ENCODE measurements around the gene MAN1C1. TPM values are rescaled to one million over a fixed set of nuclear protein-coding genes. Genes with fewer than 3 reads are reported as not detected.

The MAN1C1 gene
- total RNA-seq, 1 experiment from 2014 or later, result 1.2 TPM

GRCh38 chr1:25790472-25790871 is 173.9 kb downstream of the MAN1C1 start:
- Histone ChIP-seq H3K9me3 (ENCODE audit: control insufficient read depth in 1 of 2, insufficient read depth in 1 of 2, low read depth in 1 of 2, low read length in 2 of 2) (no peaks in the 10 kb centered on the region), H3K36me3 (ENCODE audit: control insufficient read depth in 1 of 2, insufficient read depth in 2 of 2, low read length in 2 of 2) (no peaks in the 10 kb centered on the region), H3K9me2 (ENCODE audit: insufficient read depth) (no peaks in the 10 kb centered on the region), H3K4me2 (ENCODE audit: low read length) (no peak overlapping the region), H3K27me3 (ENCODE audit: insufficient read depth, low read length) (no peaks in the 10 kb centered on the region), H3K4me3 (replicated peaks in 1 of 2; ENCODE audit: low read depth in 1 of 2, low read length in 2 of 2) (no peak overlapping the region), H3K4me1 (ENCODE audit: control insufficient read depth in 1 of 2, insufficient read depth in 2 of 2, low read length in 2 of 2) (peaks cover 13 to 14% of the 10 kb centered on the region in 2 experiments), H2AFZ (ENCODE audit: low read depth, low read length, poor library complexity, severe bottlenecking) (no peak overlapping the region), H3K79me2 (ENCODE audit: insufficient read depth, low read length) (no peaks in the 10 kb centered on the region), H4K20me1 (ENCODE audit: insufficient read depth) (no peaks in the 10 kb centered on the region), H3K9ac (ENCODE audit: low read length) (no peak overlapping the region), H3K27ac (ENCODE audit: low read depth, low read length) (no peak overlapping the region)
- BruUV-seq (replicated peaks), result no TSS peak
- ChIA-PET CTCF (no interaction called here), RAD21 (ENCODE audit: low non-redundant PET in 1 of 2, low total read pairs in 2 of 2, uncharacterized antibody in 2 of 2, unreplicated experiment in 2 of 2) (no interaction called here), POLR2A (no interaction called here)
- intact Hi-C loops (cut with micrococcal nuclease), result no loop called here
- DNase-seq (ENCODE audit: low read depth, low spot score) (no peak), ATAC-seq (no peak)
- TF ChIP-seq JUND (IDR thresholded peaks at IDR 0.05) (no peak), POLR2AphosphoS5 (IDR thresholded peaks at IDR 0.05; ENCODE audit: low read depth, low read length) (no peak)

DNA sequence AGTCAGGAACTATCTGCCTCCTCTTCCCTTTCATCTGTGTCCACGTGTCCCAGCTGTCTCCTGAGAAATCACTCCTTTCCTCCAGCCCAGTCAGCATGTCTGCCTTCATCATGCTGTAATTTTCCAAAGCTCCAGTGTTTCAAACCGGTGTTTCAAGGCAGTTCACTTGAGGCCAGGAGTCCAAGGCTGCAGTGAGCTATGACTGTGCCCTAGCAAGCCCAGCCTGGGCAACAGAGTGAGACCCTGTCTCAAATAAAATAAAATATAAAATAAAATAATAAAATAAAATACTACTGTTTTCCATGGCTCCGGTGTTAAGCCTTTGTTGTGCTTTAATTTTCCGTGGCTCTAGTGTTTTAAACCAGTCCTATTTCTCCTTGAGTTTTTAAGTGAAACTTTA is 175.5 kb downstream of the MAN1C1 start:
- H3K4me2 ChIP-seq (ENCODE audit: low read length), result no peak overlapping the region
- no peaks in the 10 kb centered on the region for H3K9me2 ChIP-seq (ENCODE audit: insufficient read depth)
- no peaks in the 10 kb centered on the region for H3K9me3 ChIP-seq (ENCODE audit: control insufficient read depth in 1 of 2, insufficient read depth in 1 of 2, low read depth in 1 of 2, low read length in 2 of 2)
- ChIA-PET RAD21 (ENCODE audit: low non-redundant PET in 1 of 2, low total read pairs in 2 of 2, uncharacterized antibody in 2 of 2, unreplicated experiment in 2 of 2) (no interaction called here), POLR2A (no interaction called here), CTCF (no interaction called here)
- no peaks in the 10 kb centered on the region for H3K79me2 ChIP-seq (ENCODE audit: insufficient read depth, low read length)
- no peak overlapping the region for H3K4me3 ChIP-seq (replicated peaks in 1 of 2; ENCODE audit: low read depth in 1 of 2, low read length in 2 of 2)
- TF ChIP-seq SIN3A (IDR thresholded peaks at IDR 0.05; ENCODE audit: low read depth), result no peak
- TF ChIP-seq, protein P1, sequence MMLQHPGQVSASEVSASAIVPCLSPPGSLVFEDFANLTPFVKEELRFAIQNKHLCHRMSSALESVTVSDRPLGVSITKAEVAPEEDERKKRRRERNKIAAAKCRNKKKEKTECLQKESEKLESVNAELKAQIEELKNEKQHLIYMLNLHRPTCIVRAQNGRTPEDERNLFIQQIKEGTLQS (IDR thresholded peaks at IDR 0.05), result no peak
- TF ChIP-seq POLR2A (IDR thresholded peaks at IDR 0.05; ENCODE audit: borderline replicate concordance, extremely low read depth, insufficient read depth, insufficient read length), result no peak
- no peak for TF ChIP-seq CEBPB (IDR thresholded peaks at IDR 0.05; ENCODE audit: low read depth)
- no peak for TF ChIP-seq ZFX (IDR thresholded peaks at IDR 0.05)
- TF ChIP-seq SRF (IDR thresholded peaks at IDR 0.05; ENCODE audit: low read depth), result no peak
- TF ChIP-seq, protein P2, sequence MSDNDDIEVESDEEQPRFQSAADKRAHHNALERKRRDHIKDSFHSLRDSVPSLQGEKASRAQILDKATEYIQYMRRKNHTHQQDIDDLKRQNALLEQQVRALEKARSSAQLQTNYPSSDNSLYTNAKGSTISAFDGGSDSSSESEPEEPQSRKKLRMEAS (IDR thresholded peaks at IDR 0.05), result no peak
- TF ChIP-seq YY1 (IDR thresholded peaks at IDR 0.05; ENCODE audit: extremely low read depth, insufficient replicate concordance, low read depth, low read length), result no peak
- TF ChIP-seq EGR1 (IDR thresholded peaks at IDR 0.05; ENCODE audit: low read depth), result no peak
- TF ChIP-seq FOSL1 (IDR thresholded peaks at IDR 0.05; ENCODE audit: low read depth), result no peak
- TF ChIP-seq SP1 (IDR thresholded peaks at IDR 0.05; ENCODE audit: low read depth), result no peak
- no peak for TF ChIP-seq CBX3 (IDR thresholded peaks at IDR 0.05; ENCODE audit: low read depth)
- TF ChIP-seq, protein P3, sequence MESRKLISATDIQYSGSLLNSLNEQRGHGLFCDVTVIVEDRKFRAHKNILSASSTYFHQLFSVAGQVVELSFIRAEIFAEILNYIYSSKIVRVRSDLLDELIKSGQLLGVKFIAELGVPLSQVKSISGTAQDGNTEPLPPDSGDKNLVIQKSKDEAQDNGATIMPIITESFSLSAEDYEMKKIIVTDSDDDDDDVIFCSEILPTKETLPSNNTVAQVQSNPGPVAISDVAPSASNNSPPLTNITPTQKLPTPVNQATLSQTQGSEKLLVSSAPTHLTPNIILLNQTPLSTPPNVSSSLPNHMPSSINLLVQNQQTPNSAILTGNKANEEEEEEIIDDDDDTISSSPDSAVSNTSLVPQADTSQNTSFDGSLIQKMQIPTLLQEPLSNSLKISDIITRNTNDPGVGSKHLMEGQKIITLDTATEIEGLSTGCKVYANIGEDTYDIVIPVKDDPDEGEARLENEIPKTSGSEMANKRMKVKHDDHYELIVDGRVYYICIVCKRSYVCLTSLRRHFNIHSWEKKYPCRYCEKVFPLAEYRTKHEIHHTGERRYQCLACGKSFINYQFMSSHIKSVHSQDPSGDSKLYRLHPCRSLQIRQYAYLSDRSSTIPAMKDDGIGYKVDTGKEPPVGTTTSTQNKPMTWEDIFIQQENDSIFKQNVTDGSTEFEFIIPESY (IDR thresholded peaks at IDR 0.05; ENCODE audit: extremely low read depth, insufficient replicate concordance, low read length), result no peak
- no peak for TF ChIP-seq EZH2 (IDR thresholded peaks at IDR 0.05)
- no peak for TF ChIP-seq RAD21 (IDR thresholded peaks at IDR 0.05; ENCODE audit: low read depth)
- no peaks in the 10 kb centered on the region for H3K27me3 ChIP-seq (ENCODE audit: insufficient read depth, low read length)
- peaks cover 7 to 10% of the 10 kb centered on the region in 2 experiments for H3K4me1 ChIP-seq (ENCODE audit: control insufficient read depth in 1 of 2, insufficient read depth in 2 of 2, low read length in 2 of 2)
- H3K27ac ChIP-seq (ENCODE audit: low read depth, low read length), result no peak overlapping the region
- no peak overlapping the region for H2AFZ ChIP-seq (ENCODE audit: low read depth, low read length, poor library complexity, severe bottlenecking)
- no peaks in the 10 kb centered on the region for H4K20me1 ChIP-seq (ENCODE audit: insufficient read depth)
- no TSS peak for BruUV-seq (replicated peaks)
- no peak overlapping the region for H3K9ac ChIP-seq (ENCODE audit: low read length)
- intact Hi-C loops (cut with micrococcal nuclease), result no loop called here
- ATAC-seq (no peak), DNase-seq (ENCODE audit: low read depth, low spot score) (no peak)
- no peaks in the 10 kb centered on the region for H3K36me3 ChIP-seq (ENCODE audit: control insufficient read depth in 1 of 2, insufficient read depth in 2 of 2, low read length in 2 of 2)

All from HCT116 (cell line).